B cell (primary cell): ENCODE measurements around the gene HAUS7.
A peak's percentile ranks its signal among the peaks of the same experiment; 100 is the strongest.

Experiments
- EZH2 ChIP-seq: IDR thresholded peaks from 2 replicates; pipeline ENCODE4 v1.6.1; 2012; ENCODE audit warnings: borderline replicate concordance, low read depth, mild to moderate bottlenecking, moderate library complexity, low read length; ENCODE audit not compliant: insufficient read depth, poor library complexity, severe bottlenecking
- TF ChIP-seq, protein P1 (sequence below): fragments of 200-600 bp; IDR thresholded peaks from one replicate; pipeline ENCODE4 v1.8.0; 2022; ENCODE audit warnings: antibody characterized with exemption, mild to moderate bottlenecking

DNA sequence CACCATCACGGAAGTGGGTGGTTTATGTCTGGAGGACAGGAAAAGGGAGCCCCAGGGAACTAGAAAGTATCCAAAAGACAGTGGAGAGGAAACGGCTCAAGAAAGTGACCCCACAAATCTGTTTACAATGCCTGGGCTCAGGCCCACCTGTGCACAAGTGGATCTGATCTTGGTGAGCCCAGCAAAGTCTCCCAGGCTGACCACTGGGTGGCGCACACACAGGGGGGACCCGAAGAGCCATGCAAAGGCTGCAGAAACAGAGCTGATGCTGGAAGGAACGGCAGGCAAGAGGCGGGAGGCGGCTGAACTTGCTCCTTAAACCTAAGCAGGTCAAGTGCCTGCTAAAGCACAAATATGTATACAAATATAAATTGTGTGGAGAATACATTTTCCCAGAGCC lies 9.6 kb downstream of the HAUS7 start:
- no peak for TF ChIP-seq EZH2
- TF ChIP-seq, protein P1, sequence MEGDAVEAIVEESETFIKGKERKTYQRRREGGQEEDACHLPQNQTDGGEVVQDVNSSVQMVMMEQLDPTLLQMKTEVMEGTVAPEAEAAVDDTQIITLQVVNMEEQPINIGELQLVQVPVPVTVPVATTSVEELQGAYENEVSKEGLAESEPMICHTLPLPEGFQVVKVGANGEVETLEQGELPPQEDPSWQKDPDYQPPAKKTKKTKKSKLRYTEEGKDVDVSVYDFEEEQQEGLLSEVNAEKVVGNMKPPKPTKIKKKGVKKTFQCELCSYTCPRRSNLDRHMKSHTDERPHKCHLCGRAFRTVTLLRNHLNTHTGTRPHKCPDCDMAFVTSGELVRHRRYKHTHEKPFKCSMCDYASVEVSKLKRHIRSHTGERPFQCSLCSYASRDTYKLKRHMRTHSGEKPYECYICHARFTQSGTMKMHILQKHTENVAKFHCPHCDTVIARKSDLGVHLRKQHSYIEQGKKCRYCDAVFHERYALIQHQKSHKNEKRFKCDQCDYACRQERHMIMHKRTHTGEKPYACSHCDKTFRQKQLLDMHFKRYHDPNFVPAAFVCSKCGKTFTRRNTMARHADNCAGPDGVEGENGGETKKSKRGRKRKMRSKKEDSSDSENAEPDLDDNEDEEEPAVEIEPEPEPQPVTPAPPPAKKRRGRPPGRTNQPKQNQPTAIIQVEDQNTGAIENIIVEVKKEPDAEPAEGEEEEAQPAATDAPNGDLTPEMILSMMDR, result peak; percentile 59
